Bronchial epithelial cell (primary cell): ENCODE results near the gene MYBPC1. TPM values are rescaled to one million over a fixed set of nuclear protein-coding genes. Genes with fewer than 3 reads are reported as not detected.

Source experiments
- DNase-seq: peaks from one replicate; pipeline ENCODE4 v3.0.0-alpha.2; 2010; ENCODE audit warnings: low read depth
- FAIRE-seq: peaks from 2 replicates; lab custom pipeline; 2011; peaks lifted over from hg19 to GRCh38; lab: Jason Lieb, UNC
- H3K27me3 ChIP-seq: 2 replicates; pipeline ENCODE4 v1.5.1; 2011; ENCODE audit warnings: low read length; ENCODE audit not compliant: control insufficient read depth, insufficient read depth
- H3K36me3 ChIP-seq: 2 replicates; pipeline ENCODE4 v1.5.1; 2011; ENCODE audit warnings: low read length; ENCODE audit not compliant: control insufficient read depth, insufficient read depth
- H3K4me3 ChIP-seq: 2 replicates; pipeline ENCODE4 v1.5.1; 2011; ENCODE audit warnings: mild to moderate bottlenecking, low read depth, low read length, control low read depth
- total RNA-seq: library from RNA; depleted of rRNA; stranded (reverse); fragments of >200 nt; gene quantifications from 2 replicates; pipeline ENCODE4 v1.2.1, GENCODE V29; 2014
- TF ChIP-seq, protein P1 (sequence below): IDR thresholded peaks from 2 replicates; pipeline ENCODE4 v1.5.1; 2011; ENCODE audit warnings: mild to moderate bottlenecking, moderate library complexity, low read length, control low read depth, inconsistent platforms; ENCODE audit not compliant: insufficient read depth, severe bottlenecking

Gene MYBPC1
- total RNA-seq, 1 donor from 2014 or later = not detected

- DNase-seq = peak; percentile 19
- no peaks in the 10 kb centered on the region for H3K27me3 ChIP-seq
- no peak overlapping the region for H3K4me3 ChIP-seq
- no peaks in the 10 kb centered on the region for H3K36me3 ChIP-seq
- no peak for FAIRE-seq
- TF ChIP-seq, protein P1, sequence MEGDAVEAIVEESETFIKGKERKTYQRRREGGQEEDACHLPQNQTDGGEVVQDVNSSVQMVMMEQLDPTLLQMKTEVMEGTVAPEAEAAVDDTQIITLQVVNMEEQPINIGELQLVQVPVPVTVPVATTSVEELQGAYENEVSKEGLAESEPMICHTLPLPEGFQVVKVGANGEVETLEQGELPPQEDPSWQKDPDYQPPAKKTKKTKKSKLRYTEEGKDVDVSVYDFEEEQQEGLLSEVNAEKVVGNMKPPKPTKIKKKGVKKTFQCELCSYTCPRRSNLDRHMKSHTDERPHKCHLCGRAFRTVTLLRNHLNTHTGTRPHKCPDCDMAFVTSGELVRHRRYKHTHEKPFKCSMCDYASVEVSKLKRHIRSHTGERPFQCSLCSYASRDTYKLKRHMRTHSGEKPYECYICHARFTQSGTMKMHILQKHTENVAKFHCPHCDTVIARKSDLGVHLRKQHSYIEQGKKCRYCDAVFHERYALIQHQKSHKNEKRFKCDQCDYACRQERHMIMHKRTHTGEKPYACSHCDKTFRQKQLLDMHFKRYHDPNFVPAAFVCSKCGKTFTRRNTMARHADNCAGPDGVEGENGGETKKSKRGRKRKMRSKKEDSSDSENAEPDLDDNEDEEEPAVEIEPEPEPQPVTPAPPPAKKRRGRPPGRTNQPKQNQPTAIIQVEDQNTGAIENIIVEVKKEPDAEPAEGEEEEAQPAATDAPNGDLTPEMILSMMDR = no peak
These were observed 124.8 kb downstream of the MYBPC1 start for GRCh38 chr12:101719566-101719965.

- Histone ChIP-seq H3K36me3 (no peaks in the 10 kb centered on the region), H3K27me3 (no peaks in the 10 kb centered on the region)
- no peak for FAIRE-seq
These were observed 125.3 kb downstream of the MYBPC1 start for GRCh38 chr12:101720118-101720517.

DNA sequence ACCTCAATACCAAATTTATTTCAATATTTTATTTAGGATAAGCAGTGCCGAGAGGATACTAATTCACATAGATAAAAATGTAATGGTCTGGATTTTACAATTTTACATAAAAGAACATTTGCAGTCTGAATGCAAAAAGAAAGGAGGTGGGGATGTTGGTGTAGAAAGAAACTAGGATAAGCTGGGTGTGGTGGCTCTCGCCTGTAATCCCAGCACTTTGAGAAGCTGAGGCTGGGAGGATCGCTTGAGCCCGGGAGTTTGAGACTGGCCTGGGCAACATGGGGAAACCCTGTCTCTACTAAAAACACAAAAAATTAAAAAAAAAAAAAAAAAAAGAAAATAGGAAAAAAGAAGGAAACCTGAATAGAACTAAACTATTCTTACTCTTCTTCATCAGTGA lies 127.6 kb downstream of the MYBPC1 start:
- Histone ChIP-seq H3K36me3 (no peaks in the 10 kb centered on the region), H3K4me3 (no peak overlapping the region), H3K27me3 (no peaks in the 10 kb centered on the region)
- DNase-seq = no peak
- no peak for FAIRE-seq
- TF ChIP-seq, protein P1 = no peak

More at GRCh38 chr12:101720118-101720517, 125.3 kb downstream of the MYBPC1 start:
- H3K4me3 ChIP-seq = no peak overlapping the region
- TF ChIP-seq, protein P1 = no peak
- no peak for DNase-seq

- TF ChIP-seq, protein P1 = no peak
- Histone ChIP-seq H3K27me3 (no peaks in the 10 kb centered on the region), H3K36me3 (no peaks in the 10 kb centered on the region), H3K4me3 (no peak overlapping the region)
- FAIRE-seq (no peak), DNase-seq (no peak)
These were observed 132.3 kb downstream of the MYBPC1 start for GRCh38 chr12:101727098-101727497.

GRCh38 chr12:101729842-101730241 lies 135.1 kb downstream of the MYBPC1 start:
- no peak for FAIRE-seq
- DNase-seq = no peak
- TF ChIP-seq, protein P1 = no peak
- Histone ChIP-seq H3K36me3 (no peaks in the 10 kb centered on the region), H3K27me3 (no peaks in the 10 kb centered on the region), H3K4me3 (no peak overlapping the region)

GRCh38 chr12:101732318-101732717 lies 137.5 kb downstream of the MYBPC1 start:
- TF ChIP-seq, protein P1 = no peak
- no peak for DNase-seq
- no peak for FAIRE-seq
- Histone ChIP-seq H3K27me3 (no peaks in the 10 kb centered on the region), H3K4me3 (no peak overlapping the region), H3K36me3 (no peaks in the 10 kb centered on the region)
